Amygdala (tissue), 56 donors: ENCODE data around the gene C15orf40.

Experiments
- DNase-seq, 56 donors: peaks; one replicate each; lab custom pipeline; 2025; lab: John Stamatoyannopoulos, UW

Gene C15orf40

DNA sequence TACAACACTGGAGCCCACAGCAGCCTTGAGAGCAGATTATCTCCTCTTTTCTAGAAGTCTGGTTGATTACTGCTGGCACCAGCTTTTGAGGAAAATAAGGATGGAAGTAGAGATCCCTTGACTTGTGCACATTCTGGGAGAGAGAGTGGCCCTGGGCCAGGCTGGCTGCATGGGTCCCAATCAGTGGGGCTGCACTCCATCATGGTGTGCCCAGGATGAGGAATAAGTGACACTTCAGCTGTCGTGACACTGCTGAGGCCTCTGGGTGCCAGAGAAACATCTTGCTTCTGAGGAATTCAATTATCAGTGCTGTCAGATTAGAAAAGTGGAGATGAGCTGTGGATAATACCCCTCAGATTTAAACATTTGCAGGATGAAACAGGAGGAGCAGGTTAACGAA, 16.4 kb downstream of the C15orf40 start:
- DNase-seq, result no peak

DNA sequence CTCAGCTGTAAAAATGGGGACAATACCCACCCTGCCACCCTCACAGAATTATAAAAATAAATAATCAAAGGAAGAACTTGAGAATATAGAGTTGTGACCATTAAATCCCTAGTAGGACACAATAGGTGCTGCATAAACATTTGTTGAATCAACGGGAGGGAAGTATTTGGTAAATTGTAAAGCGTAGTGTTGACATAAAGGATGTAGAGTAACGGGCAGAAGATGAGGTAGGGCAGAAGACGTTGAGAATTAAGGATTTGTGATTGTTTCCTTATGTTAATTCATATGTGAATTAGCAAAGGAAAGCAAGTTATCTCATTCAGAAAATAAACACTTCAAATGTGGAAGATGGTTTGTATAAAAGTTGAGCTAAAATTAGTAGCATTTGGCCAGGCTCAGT, 18.3 kb downstream of the C15orf40 start:
- DNase-seq, result no peak

DNA sequence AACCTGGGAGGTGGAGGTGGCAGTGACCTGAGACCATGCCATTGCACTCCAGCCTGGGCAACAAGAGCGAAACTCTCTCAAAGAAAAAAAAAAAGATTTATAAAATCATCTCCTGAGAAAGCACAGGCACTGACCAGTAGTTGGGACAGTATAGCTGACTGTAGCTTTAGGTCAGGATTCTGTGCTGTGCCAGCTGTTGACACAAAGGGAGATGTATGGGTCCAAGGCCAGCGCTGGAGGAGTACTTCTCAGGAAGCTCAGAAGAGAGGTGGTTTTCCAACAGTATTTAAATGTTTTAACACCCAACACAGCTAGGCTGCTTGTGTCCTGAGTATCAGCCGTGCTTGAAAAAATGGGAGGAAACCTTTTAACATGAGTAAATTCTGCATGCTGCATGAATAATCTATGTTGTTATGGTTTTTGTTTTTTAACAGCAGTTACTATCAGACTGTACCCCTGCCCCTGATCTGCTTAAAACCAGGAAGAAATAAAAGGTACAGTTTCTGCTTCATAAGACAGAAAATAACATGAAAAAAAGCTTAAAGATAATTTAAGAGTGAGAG, 18.9 kb downstream of the C15orf40 start:
- DNase-seq, result no peak

DNA sequence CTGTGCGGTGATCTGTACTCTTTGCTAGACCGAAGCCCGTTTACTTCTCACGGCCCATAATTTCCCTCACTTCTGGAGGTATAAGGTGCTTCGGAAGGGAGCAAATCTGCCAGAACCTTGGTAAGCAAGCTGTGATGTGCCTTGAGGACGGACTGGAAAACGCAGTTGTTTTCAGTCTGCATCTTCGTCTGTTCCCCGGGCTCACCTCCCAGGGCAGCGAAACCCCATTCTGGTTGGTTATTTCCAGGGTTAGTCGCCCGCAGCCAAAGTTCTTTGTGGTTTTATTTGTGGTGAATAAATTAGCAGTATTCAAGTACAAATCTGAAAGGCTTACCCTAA, 25.0 kb downstream of the C15orf40 start:
- DNase-seq, result no peak

- DNase-seq, result peak; percentile 33 to 97 (median 88)
Measured at GRCh38 chr15:82985688-82986441, 25.6 kb downstream of the C15orf40 start, which contains the start of gene RAMAC. TSS of gene RAMAC (plus strand) at chr15:82986210. CDS start at chr15:82989019, 2,809 bp downstream.

DNA sequence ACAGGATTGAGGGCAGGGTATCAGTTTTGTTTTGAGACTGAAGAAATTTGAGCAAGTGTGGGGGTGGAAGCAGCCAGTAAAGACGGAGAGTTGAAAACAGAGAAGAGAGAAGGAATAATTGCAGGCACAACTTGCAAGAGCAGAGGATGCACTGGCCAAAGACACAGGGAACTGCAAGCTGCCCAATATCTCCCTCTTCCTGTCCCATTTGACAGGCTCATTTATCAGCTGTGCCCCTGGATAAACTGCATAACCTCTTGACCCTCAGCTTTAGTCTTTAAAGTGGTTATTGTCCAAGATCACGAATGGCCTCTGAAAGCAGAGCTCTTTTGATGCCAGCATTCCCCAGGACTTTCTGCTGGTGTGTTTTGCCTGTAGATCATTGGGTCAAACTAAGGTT, 30.5 kb downstream of the C15orf40 start:
- DNase-seq, result no peak

DNA sequence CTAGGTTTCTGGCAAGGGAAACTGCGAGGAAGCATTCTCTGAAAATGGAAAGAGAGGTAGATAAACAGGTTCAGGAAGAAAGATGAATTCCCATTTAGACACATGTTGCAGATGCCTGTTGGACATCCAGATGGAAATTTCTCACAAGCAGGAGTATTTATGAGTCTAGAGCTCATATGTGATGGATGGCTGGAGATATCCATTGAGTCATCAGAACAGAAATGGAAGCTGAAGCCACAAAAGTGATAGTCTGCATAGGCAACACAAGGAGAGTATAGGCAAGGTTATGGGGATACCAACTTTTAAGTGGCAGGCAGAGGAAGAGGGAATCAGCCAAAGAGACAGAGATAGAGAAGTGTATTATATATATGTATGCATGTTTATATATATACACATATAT, 31.7 kb downstream of the C15orf40 start:
- no peak for DNase-seq

DNA sequence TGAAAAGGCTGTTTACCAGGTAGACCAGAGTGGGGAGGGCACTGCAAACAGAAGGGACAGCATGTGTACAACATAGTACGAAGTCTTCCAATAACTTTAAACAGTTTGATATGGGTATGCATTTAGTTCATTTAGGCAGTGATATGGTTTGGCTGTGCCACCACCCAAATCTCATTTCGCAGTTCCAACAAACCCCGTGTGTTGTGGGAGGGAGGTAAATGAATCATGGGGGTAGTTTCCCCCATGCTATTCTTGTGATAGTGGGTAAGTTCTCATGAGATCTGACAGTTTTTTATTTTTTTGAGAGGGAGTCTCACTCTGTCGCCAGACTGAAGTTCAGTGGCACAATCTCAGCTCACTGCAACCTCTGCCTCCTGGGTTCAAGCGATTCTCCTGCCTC, 33.0 kb downstream of the C15orf40 start:
- DNase-seq, result no peak

GRCh38 chr15:82977076-82977475, 34.4 kb downstream of the C15orf40 start:
- DNase-seq, result no peak

- no peak for DNase-seq
Measured at GRCh38 chr15:82972990-82973389, 38.4 kb downstream of the C15orf40 start.

DNA sequence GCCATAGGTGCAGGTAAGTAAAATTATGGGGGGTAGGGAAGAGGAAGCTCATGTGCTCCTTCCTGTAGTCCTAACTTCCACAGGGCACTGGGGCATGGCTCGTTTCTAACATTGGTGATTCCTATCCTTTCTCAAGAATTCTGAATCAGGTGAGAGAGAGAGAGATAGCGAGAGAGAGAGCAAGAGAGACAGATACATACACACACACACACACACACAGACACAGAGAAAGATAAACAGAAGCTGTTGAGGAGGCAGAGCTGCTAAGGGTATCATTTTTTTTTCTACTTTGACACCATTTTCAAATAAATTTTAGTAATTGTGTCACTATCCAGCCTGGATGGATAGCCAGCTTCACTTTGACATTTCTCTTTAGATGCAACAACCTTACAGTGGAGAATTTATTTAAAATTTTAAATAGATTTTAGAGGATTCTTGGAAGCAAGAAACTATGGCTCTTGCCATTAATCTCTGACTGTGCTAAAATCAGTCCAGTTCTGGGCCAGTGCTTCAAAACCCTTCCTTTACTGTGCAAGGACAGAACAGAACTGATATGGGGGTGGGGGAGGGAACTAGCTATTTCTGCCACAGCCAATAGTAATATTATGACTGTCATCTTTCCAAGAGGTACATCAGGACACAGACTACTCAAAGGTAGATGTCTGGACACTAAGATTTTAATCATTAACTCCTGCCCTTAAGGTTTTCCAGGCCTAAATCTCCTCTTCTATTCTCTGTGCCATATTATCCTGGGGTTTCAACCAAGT, 40.0 kb downstream of the C15orf40 start:
- no peak for DNase-seq

DNA sequence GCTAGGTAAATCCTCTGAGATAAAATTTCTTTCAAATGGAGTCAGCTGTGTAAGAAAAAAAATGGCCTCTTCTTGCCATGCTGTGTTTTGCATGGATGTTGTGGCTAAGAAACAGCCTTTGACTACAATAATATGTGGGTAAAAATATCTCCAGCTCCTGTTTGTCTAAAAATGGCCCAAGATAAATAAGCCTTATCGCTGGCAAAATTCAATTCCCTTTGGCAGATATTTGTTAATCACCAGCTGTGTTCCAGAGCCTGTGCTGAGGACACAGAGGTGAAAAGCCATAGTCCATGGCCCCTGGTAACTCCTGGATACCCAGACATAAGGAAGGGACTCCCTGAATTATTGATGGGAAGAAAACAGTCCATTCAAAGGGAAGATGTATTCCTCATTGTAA, 40.7 kb downstream of the C15orf40 start:
- DNase-seq, result no peak

- DNase-seq, result no peak
Measured at GRCh38 chr15:82970078-82970686, 41.3 kb downstream of the C15orf40 start.

GRCh38 chr15:82969353-82969752, 42.1 kb downstream of the C15orf40 start:
- no peak for DNase-seq

DNA sequence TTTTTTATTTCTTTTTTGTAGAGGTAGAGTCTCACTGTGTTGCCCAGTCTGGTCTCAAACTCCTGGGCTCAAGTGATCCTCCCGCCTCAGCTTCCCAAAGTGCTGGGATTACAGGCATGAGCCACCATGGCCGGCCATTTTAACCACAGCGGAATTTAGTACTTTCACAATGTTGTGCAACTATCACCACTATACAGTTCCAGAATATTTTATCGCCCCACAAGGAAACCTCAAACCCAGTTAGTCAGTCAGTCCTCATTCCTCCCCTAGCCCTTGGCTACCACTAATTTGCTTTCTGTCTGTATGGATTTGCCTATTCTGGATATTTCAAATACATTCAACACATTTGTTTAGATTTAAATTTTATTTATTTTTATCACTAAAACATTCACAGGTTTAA, 43.4 kb downstream of the C15orf40 start:
- DNase-seq, result no peak

- DNase-seq, result no peak
Measured at GRCh38 chr15:82966671-82967071, 44.8 kb downstream of the C15orf40 start.

- DNase-seq, result no peak
Measured at GRCh38 chr15:82964890-82965289, 46.5 kb downstream of the C15orf40 start.

GRCh38 chr15:82963471-82964341, 47.7 kb downstream of the C15orf40 start:
- DNase-seq, result no peak

GRCh38 chr15:82960766-82961165, 50.7 kb downstream of the C15orf40 start:
- DNase-seq, result no peak

GRCh38 chr15:82959423-82959822, 52.0 kb downstream of the C15orf40 start:
- DNase-seq, result no peak
